Right renal pelvis (tissue), 4 donors: ENCODE results near the gene TRIM52. TPM values are rescaled to one million over a fixed set of nuclear protein-coding genes. Genes with fewer than 3 reads are reported as not detected.
"Not testable (repeated sequence)": the region's sequence is repeated elsewhere in the genome, so short reads cannot be mapped to it uniquely, and the experiment has no call there.

Experiments
- DNase-seq, 4 donors: peaks; one replicate each; pipeline ENCODE4 v3.0.0-alpha.2; 2013; ENCODE audit warnings: low read depth in 4 of 4, low spot score in 3 of 4, missing footprints in 1 of 4
- polyA plus RNA-seq, 4 donors: library from polyadenylated mRNA; unstranded; fragments of 120-200 nt; gene quantifications; one replicate each; pipeline ENCODE4 v1.2.1, GENCODE V29; 2013; ENCODE audit not compliant: insufficient read length in 4 of 4

The TRIM52 gene
- 10 to 100 TPM; 20.6 to 33.1 (median 25.3) TPM for polyA plus RNA-seq

- DNase-seq = peak in 3 of 4 donors; percentile 83 to 87 (median 84)
Observed at GRCh38 chr5:181260720-181261319, at the start of gene TRIM52. TSS of gene TRIM52 (minus strand) at chr5:181261143. CDS start at chr5:181260813, 330 bp downstream.

DNA sequence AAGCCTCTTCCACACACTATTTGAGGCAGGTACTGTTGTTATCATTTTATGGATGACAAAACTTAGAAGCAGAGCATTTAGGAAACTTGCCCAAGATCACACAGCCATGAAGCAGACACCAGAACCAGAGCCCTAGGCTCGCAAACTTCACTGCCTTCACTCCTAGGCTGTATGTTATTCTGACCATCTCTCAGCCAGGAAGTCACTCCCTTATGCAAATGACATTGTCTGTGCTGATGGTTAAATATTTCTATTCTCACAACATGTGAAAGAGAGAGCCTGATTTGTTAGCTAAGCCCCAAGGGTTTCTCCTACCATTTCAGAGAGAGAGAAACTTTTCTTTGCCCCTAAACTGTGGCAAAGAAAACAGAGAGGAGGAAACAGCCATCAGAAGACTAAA is 26.4 kb upstream of the TRIM52 start:
- not testable (repeated sequence) for DNase-seq

GRCh38 chr5:181285962-181286705 is 25.2 kb upstream of the TRIM52 start:
- not testable (repeated sequence) for DNase-seq

DNA sequence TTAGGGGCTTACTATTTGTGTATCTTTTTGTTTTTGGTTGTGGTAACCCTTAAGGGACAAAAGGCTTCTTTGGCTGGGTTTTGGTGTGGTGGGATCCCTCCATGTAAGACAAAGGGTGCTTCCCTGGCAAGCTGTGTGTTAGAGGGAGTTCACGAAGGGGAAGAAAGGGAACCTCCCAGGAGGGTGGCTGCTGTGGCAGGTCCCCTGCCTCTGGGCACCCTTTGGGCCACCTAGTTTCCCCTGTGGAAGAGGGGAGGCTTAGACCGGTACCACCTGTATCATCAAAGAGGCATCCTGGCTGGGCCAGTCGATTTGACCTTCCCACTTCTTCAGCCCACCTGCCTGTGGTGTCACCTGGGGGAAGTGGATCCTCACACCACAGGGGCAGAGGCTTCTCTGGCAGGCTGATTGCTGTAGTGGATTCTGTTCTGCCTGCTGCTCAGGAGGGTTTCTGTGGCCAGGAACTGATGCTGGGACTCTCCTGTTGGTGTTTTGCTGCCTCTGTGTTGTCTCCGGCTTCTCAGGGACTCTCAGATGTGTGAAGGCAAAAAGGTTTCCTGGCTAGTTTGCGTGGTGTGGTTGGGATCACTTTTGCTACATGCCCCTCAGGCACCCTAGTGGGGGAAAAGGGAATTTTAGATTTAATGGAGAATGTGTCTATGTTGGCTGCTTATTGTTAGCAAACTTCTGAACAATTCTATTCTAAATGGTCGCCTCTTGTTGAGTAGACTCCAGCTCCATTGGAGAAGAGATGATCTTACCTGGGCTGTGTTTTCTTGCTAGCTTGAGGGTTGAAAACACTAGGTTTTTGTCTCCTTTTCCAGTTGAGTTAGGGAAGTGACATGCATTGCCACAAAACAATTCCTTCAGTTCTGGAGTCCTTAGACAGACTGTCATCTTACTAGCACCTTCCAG is 23.2 kb upstream of the TRIM52 start:
- not testable (repeated sequence) for DNase-seq

GRCh38 chr5:181283347-181283746 is 22.4 kb upstream of the TRIM52 start:
- no peak for DNase-seq

DNA sequence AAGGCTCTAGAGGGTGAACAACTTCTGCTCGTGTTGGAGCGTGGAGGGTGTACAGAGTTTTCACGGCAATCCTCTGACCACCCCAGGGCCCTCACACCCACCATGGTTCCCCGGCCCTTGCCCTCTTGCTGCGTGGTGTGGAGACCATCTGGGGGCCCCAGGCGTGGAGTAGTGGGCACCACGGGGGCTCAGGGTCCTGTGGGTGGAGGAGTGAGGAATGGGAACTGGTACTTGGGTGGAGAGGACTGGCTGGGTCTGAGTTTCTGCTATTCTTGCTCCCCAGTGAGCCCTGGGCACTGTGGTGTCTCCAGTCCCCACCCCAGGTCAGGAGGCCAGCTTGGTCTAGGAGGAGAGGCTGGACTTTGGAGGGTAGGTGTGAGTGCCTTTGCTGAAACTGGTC is 21.9 kb upstream of the TRIM52 start:
- DNase-seq = no peak

DNA sequence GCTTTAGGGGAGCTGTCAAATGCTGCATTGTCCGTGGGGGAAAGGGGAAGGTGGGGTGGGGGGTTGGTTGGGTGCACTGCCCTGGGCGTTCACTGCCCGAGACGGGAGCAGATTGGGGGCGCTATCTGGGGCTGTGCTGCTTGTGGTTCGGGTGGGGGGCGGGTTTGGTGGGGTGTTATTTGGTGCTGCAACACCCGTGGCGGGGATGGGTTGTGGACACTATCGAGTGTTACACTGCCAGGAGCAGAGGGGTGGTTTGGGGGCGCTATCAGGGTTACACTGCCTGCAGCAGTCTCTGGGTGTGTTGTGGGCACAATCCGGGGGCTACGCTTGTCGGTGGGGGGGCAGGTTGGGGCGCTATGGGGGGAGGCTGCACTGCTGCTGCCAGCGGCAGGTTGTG is 21.5 kb upstream of the TRIM52 start:
- not testable (repeated sequence) for DNase-seq

GRCh38 chr5:181281984-181282316 is 21.0 kb upstream of the TRIM52 start:
- no peak for DNase-seq

DNA sequence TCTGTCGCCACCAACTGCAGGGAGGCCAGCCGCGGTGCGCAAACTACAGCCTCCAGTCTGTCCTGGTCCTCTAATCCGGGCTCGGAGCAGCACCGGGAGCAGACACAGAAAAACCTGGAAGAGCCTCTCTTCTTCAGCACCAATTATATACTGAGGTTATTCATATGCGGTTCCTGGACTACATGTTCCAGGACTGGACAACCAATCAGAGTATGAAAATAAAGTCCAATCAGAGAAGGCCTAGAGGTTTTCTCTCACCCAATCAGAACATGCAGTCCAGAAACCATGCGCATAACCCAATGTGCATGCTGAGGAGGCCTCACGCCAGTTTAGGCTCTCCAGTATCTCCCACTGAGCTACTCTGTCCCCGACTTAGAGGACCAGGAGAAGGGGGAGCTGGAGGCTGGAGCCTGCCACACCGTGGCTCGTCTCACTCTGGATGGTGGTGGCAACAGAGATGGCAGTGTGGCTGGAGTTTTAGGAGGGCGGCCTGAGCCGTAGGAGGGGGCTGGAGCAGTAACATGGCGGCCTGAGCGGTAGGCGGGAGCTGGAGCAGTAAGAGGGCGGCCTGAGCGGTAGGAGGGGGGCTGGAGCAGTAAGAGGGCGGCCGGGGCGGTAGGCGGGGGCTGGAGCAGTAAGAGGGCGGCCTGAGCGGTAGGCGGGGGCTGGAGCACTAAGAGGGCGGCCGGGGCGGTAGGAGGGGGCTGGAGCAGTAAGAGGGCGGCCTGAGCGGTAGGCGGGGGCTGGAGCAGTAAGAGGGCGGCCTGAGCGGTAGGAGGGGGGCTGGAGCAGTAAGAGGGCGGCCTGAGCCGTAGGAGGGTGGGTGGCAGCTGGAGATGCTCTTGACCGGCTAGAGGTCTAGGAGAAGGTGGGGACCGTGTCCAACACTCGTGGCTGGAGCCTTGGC is 20.4 kb upstream of the TRIM52 start:
- no peak for DNase-seq

- DNase-seq = no peak
Observed at GRCh38 chr5:181280251-181280762, 19.4 kb upstream of the TRIM52 start.

- not testable (repeated sequence) for DNase-seq
Observed at GRCh38 chr5:181273433-181273744, 12.4 kb upstream of the TRIM52 start.

DNA sequence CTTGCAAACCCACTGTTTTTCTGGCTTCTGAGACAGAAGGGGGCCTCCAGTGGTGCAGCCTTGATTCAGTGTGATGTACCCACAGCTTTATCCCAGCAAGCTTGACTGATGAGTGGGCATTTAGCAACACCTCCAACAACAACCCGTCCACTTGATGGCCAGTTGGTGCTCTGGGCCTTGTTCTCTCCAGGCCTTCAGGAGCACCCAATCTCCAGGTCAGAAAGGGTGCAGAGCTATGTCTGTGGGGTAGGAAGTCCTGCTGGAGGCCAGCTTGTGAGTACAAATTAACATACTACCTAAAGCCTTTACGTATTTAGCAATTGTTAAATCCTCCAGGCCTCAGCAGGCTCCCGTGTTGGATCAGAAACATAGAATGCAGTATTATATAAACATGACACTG is 10.1 kb upstream of the TRIM52 start:
- no peak for DNase-seq

DNA sequence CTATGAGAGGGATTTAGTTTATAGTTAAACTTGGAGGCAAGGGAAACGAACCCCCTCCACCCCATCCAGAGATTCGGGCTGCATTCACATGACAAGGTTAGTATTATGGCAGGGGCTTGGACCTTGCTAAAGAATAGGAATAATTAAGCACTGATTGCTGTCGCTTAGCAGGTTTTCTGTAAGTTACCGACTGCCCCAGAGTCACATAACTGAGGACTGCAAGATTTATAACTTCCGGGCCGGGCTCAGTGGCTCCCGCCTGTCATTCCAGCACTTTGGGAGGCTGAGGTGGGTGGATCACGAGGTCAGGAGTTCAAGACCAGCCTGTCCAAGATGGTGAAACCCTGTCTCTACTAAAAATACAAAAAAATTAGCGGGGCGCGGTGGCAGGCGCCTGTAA is 7.0 kb upstream of the TRIM52 start:
- not testable (repeated sequence) for DNase-seq

DNA sequence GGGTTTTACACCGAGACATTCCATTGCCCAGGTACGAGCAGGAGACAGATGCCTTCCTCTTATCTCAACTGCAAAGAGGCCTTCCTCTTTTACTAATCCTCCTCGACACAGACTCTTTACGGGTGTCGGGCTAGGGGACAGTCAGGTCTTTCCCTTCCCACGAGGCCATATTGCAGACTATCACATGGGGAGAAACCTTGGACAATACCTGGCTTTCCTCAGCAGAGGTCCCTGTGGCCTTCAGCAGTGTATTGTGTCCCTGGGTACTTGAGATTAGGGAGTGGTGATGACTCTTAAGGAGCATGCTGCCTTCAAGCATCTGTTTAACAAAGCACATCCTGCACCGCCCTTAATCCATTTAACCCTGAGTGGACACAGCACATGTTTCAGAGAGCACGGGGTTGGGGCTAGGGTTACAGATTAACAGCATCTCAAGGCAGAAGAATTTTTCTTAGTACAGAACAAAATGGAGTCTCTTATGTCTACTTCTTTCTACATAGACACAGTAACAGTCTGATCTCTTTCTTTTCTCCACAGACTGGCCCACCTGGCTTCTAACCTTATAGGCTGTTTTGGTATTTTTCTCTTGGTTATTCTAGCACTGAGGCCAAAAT is 6.5 kb upstream of the TRIM52 start:
- DNase-seq = not testable (repeated sequence)

DNA sequence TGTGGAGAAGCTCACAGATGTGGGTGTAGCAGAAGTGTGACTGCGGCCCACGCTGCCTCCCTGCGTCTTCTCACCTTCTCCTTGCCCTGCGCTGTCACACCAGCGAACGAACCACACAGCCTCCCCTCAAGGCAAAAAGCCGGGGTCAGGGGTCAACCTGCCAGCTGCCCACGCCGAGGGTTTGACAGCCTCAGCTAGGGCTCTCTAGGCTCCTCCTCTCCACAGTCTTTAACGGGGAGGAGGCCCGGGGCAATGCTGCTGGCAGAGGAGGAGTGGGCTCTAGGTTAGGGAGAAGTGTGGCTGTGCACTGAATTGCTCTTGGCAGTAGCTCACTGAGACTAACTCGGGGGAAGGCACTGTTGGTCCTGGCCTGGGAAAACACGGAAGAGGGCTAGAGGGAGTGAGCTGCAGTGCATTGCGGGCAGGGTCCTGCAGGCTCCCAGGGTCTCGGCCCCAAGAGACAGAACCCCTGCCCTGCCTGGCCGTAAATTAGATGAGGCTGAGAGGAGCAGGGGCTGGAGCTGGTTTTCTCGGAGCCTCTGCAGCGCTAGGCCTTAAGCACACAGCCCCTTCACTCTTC is 4.2 kb upstream of the TRIM52 start:
- DNase-seq = no peak

DNA sequence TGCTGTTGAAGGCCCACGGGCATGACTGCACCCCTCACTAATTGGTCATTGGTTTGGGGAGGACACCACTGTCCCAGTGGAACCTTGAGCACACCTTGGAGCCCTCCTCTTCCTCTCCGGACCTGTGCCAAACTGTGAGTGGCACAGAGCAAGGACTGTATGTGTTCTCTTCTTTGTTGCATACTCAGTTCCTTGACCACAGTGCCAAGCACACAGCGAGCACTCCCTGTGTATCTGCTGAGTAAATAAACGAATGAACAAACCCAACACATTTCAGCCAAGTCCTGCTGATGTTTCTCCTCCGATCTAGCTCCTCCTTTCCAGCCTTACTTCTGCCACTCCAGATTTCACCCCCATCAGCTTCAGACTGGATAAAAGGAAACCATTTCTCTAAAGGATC is 2.7 kb upstream of the TRIM52 start:
- DNase-seq = no peak

DNA sequence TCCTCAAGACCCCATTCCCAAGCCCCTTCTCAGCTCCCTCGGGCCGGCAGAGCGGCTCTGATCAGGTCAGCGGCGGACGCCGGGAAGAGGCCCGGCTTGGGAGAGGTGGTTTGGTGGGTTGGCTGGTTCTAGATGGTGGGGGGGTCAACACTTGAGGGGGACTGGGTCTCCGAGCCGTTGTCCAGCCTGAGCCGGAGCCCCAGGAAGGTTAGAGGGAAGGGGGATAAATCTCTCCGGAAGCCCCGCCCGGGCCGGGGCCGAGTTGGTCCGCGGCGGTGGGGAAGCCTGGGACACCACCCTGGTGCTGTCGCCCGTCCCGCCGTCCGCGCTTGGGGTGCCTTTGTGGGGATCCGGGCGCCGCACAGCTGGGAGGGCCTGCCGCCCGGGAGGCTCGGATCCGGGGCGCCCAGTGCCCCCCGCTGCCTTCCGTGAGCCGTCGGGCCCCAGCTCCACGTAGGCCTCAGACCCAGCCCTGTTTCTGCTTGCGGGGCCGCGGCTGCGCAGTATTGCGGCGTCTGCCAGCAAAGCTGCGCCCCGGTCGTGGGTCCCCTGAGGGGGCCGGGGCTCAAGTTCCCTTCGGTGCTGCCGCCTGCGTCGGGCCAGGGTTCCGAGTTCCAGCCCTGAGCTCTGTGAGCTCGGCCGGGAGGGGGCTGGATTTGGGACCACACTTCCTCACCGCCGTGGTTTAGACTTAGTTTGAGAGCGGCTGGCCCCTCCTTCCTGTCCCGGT is 542 bp upstream of the TRIM52 start:
- peak in 2 of 4 donors; percentile 49 to 72 for DNase-seq

GRCh38 chr5:181259974-181260719 is 796 bp downstream of the TRIM52 start:
- no peak for DNase-seq
